ENCODE data around the gene PTPRM. TPM values are rescaled to one million over a fixed set of nuclear protein-coding genes. Genes with fewer than 3 reads are reported as not detected.

Gene PTPRM
- polyA plus RNA-seq, 4 donors = 2.2 to 31.4 (median 18.1) TPM

DNA sequence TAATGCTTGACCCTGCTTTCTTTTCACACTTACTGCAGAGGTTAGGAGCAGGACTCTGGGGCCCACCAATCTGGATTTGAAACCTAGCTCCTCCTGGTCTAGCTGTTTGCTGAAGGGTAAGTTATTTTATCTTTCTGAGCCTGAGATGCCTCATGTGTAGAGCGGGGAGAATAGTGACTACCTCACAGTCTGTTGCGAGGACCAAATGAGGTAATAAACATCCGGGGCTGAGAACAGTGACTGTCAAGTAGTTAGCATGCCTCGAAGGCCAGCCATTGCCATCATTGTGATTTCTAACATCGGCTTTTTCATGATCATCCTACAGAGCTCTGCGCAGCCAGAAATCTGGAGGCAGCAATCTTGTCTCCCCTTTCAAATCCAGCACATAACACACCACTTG lies 32.9 kb downstream of the PTPRM start:
- no peak for FAIRE-seq
- DNase-seq = no peak
- Histone ChIP-seq H3K4me1 (ENCODE audit: control insufficient read depth in 3 of 3, insufficient read depth in 2 of 3, low read depth in 1 of 3, low read length in 2 of 3) (no peaks in the 10 kb centered on the region), H3K27me3 (ENCODE audit: control insufficient read depth in 3 of 3, insufficient read depth in 3 of 3, low read length in 3 of 3) (no peaks in the 10 kb centered on the region), H3K4me3 (ENCODE audit: low read depth in 1 of 3, low read length in 3 of 3) (no peak overlapping the region), H3K36me3 (ENCODE audit: control insufficient read depth in 3 of 3, insufficient read depth in 2 of 3, low read depth in 1 of 3, low read length in 3 of 3) (no peaks in the 10 kb centered on the region), H3K27ac (ENCODE audit: low read depth in 1 of 3, low read length in 2 of 3) (no peak overlapping the region), H3K9me3 (ENCODE audit: control insufficient read depth in 2 of 2, insufficient read depth in 1 of 2, low read depth in 1 of 2, low read length in 1 of 2) (no peaks in the 10 kb centered on the region)
- 88 to 90% (median 88%) methylated on average over 6 of the region's 6 CpGs for WGBS, 3 donors

- DNase-seq (no peak), FAIRE-seq (no peak)
- 87 to 90% (median 90%) methylated on average over 13 of the region's 13 CpGs for WGBS, 3 donors
- Histone ChIP-seq H3K4me1 (ENCODE audit: control insufficient read depth in 3 of 3, insufficient read depth in 2 of 3, low read depth in 1 of 3, low read length in 2 of 3) (no peaks in the 10 kb centered on the region), H3K36me3 (ENCODE audit: control insufficient read depth in 3 of 3, insufficient read depth in 2 of 3, low read depth in 1 of 3, low read length in 3 of 3) (no peaks in the 10 kb centered on the region), H3K4me3 (ENCODE audit: low read depth in 1 of 3, low read length in 3 of 3) (no peak overlapping the region), H3K9me3 (ENCODE audit: control insufficient read depth in 2 of 2, insufficient read depth in 1 of 2, low read depth in 1 of 2, low read length in 1 of 2) (no peaks in the 10 kb centered on the region), H3K27ac (ENCODE audit: low read depth in 1 of 3, low read length in 2 of 3) (no peak overlapping the region), H3K27me3 (ENCODE audit: control insufficient read depth in 3 of 3, insufficient read depth in 3 of 3, low read length in 3 of 3) (no peaks in the 10 kb centered on the region)
Observed at GRCh38 chr18:7600528-7601245, 33.6 kb downstream of the PTPRM start.

- 84 to 89% (median 85%) methylated on average over 6 of the region's 6 CpGs for WGBS, 3 donors
- DNase-seq (no peak), FAIRE-seq (no peak)
- no peaks in the 10 kb centered on the region for H3K4me1 ChIP-seq (ENCODE audit: control insufficient read depth in 3 of 3, insufficient read depth in 2 of 3, low read depth in 1 of 3, low read length in 2 of 3)
- H3K27ac ChIP-seq (ENCODE audit: low read depth in 1 of 3, low read length in 2 of 3) = no peak overlapping the region
- no peaks in the 10 kb centered on the region for H3K27me3 ChIP-seq (ENCODE audit: control insufficient read depth in 3 of 3, insufficient read depth in 3 of 3, low read length in 3 of 3)
- no peak overlapping the region for H3K4me3 ChIP-seq (ENCODE audit: low read depth in 1 of 3, low read length in 3 of 3)
- no peaks in the 10 kb centered on the region for H3K9me3 ChIP-seq (ENCODE audit: control insufficient read depth in 2 of 2, insufficient read depth in 1 of 2, low read depth in 1 of 2, low read length in 1 of 2)
- H3K36me3 ChIP-seq (ENCODE audit: control insufficient read depth in 3 of 3, insufficient read depth in 2 of 3, low read depth in 1 of 3, low read length in 3 of 3) = no peaks in the 10 kb centered on the region
Observed at GRCh38 chr18:7601246-7601615, 34.1 kb downstream of the PTPRM start.

- Histone ChIP-seq H3K9me3 (ENCODE audit: control insufficient read depth in 2 of 2, insufficient read depth in 1 of 2, low read depth in 1 of 2, low read length in 1 of 2) (no peaks in the 10 kb centered on the region), H3K36me3 (ENCODE audit: control insufficient read depth in 3 of 3, insufficient read depth in 2 of 3, low read depth in 1 of 3, low read length in 3 of 3) (no peaks in the 10 kb centered on the region), H3K27ac (ENCODE audit: low read depth in 1 of 3, low read length in 2 of 3) (no peak overlapping the region), H3K4me1 (ENCODE audit: control insufficient read depth in 3 of 3, insufficient read depth in 2 of 3, low read depth in 1 of 3, low read length in 2 of 3) (no peaks in the 10 kb centered on the region), H3K4me3 (ENCODE audit: low read depth in 1 of 3, low read length in 3 of 3) (no peak overlapping the region), H3K27me3 (ENCODE audit: control insufficient read depth in 3 of 3, insufficient read depth in 3 of 3, low read length in 3 of 3) (no peaks in the 10 kb centered on the region)
- no peak for DNase-seq
- no peak for FAIRE-seq
- WGBS, 3 donors = 84 to 91% (median 88%) methylated on average over 3 of the region's 3 CpGs
Observed at GRCh38 chr18:7601936-7602335, 34.8 kb downstream of the PTPRM start.

GRCh38 chr18:7603259-7604000 lies 36.3 kb downstream of the PTPRM start:
- no peak overlapping the region for H3K4me3 ChIP-seq (ENCODE audit: low read depth in 1 of 3, low read length in 3 of 3)
- FAIRE-seq = no peak
- H3K4me1 ChIP-seq (ENCODE audit: control insufficient read depth in 3 of 3, insufficient read depth in 2 of 3, low read depth in 1 of 3, low read length in 2 of 3) = no peaks in the 10 kb centered on the region
- H3K27me3 ChIP-seq (ENCODE audit: control insufficient read depth in 3 of 3, insufficient read depth in 3 of 3, low read length in 3 of 3) = no peaks in the 10 kb centered on the region
- H3K9me3 ChIP-seq (ENCODE audit: control insufficient read depth in 2 of 2, insufficient read depth in 1 of 2, low read depth in 1 of 2, low read length in 1 of 2) = no peaks in the 10 kb centered on the region
- WGBS, 3 donors = 61 to 69% (median 65%) methylated on average over 4 of the region's 4 CpGs
- no peak overlapping the region for H3K27ac ChIP-seq (ENCODE audit: low read depth in 1 of 3, low read length in 2 of 3)
- no peak for DNase-seq
- H3K36me3 ChIP-seq (ENCODE audit: control insufficient read depth in 3 of 3, insufficient read depth in 2 of 3, low read depth in 1 of 3, low read length in 3 of 3) = no peaks in the 10 kb centered on the region

GRCh38 chr18:7604361-7604760 lies 37.2 kb downstream of the PTPRM start:
- Histone ChIP-seq H3K27ac (ENCODE audit: low read depth in 1 of 3, low read length in 2 of 3) (no peak overlapping the region), H3K4me1 (ENCODE audit: control insufficient read depth in 3 of 3, insufficient read depth in 2 of 3, low read depth in 1 of 3, low read length in 2 of 3) (no peaks in the 10 kb centered on the region), H3K27me3 (ENCODE audit: control insufficient read depth in 3 of 3, insufficient read depth in 3 of 3, low read length in 3 of 3) (no peaks in the 10 kb centered on the region), H3K4me3 (ENCODE audit: low read depth in 1 of 3, low read length in 3 of 3) (no peak overlapping the region), H3K9me3 (ENCODE audit: control insufficient read depth in 2 of 2, insufficient read depth in 1 of 2, low read depth in 1 of 2, low read length in 1 of 2) (no peaks in the 10 kb centered on the region), H3K36me3 (ENCODE audit: control insufficient read depth in 3 of 3, insufficient read depth in 2 of 3, low read depth in 1 of 3, low read length in 3 of 3) (no peaks in the 10 kb centered on the region)
- FAIRE-seq (no peak), DNase-seq (no peak)
- WGBS, 3 donors = 82 to 95% (median 87%) methylated on average over 3 of the region's 3 CpGs

- no peak for FAIRE-seq
- no peaks in the 10 kb centered on the region for H3K36me3 ChIP-seq (ENCODE audit: control insufficient read depth in 3 of 3, insufficient read depth in 2 of 3, low read depth in 1 of 3, low read length in 3 of 3)
- WGBS, 3 donors = 88 to 92% (median 91%) methylated on average over 2 of the region's 2 CpGs
Observed at GRCh38 chr18:7605705-7606104, 38.6 kb downstream of the PTPRM start.

GRCh38 chr18:7607540-7608173 lies 40.5 kb downstream of the PTPRM start:
- H3K36me3 ChIP-seq (ENCODE audit: control insufficient read depth in 3 of 3, insufficient read depth in 2 of 3, low read depth in 1 of 3, low read length in 3 of 3) = no peaks in the 10 kb centered on the region
- no peaks in the 10 kb centered on the region for H3K4me1 ChIP-seq (ENCODE audit: control insufficient read depth in 3 of 3, insufficient read depth in 2 of 3, low read depth in 1 of 3, low read length in 2 of 3)
- no peak overlapping the region for H3K4me3 ChIP-seq (ENCODE audit: low read depth in 1 of 3, low read length in 3 of 3)
- FAIRE-seq (no peak), DNase-seq (no peak)
- H3K27me3 ChIP-seq (ENCODE audit: control insufficient read depth in 3 of 3, insufficient read depth in 3 of 3, low read length in 3 of 3) = no peaks in the 10 kb centered on the region
- no peak overlapping the region for H3K27ac ChIP-seq (ENCODE audit: low read depth in 1 of 3, low read length in 2 of 3)
- WGBS, 3 donors = 83 to 90% (median 87%) methylated on average over 12 of the region's 12 CpGs
- no peaks in the 10 kb centered on the region for H3K9me3 ChIP-seq (ENCODE audit: control insufficient read depth in 2 of 2, insufficient read depth in 1 of 2, low read depth in 1 of 2, low read length in 1 of 2)

More at GRCh38 chr18:7605705-7606104, 38.6 kb downstream of the PTPRM start:
- DNase-seq = no peak
- Histone ChIP-seq H3K4me3 (ENCODE audit: low read depth in 1 of 3, low read length in 3 of 3) (no peak overlapping the region), H3K9me3 (ENCODE audit: control insufficient read depth in 2 of 2, insufficient read depth in 1 of 2, low read depth in 1 of 2, low read length in 1 of 2) (no peaks in the 10 kb centered on the region), H3K27ac (ENCODE audit: low read depth in 1 of 3, low read length in 2 of 3) (no peak overlapping the region), H3K4me1 (ENCODE audit: control insufficient read depth in 3 of 3, insufficient read depth in 2 of 3, low read depth in 1 of 3, low read length in 2 of 3) (no peaks in the 10 kb centered on the region), H3K27me3 (ENCODE audit: control insufficient read depth in 3 of 3, insufficient read depth in 3 of 3, low read length in 3 of 3) (no peaks in the 10 kb centered on the region)
